Measurements from ENCODE around the gene NAV1. TPM values are rescaled to one million over a fixed set of nuclear protein-coding genes. Genes with fewer than 3 reads are reported as not detected.
"Not testable (repeated sequence)": the region's sequence is repeated elsewhere in the genome, so short reads cannot be mapped to it uniquely, and the experiment has no call there.

Gene NAV1
- polyA plus RNA-seq, 4 donors = 18.2 to 22.4 (median 19.9) TPM

GRCh38 chr1:201518071-201518470, 20.9 kb upstream of the NAV1 start:
- DNase-seq (ENCODE audit: low read depth in 4 of 4, low spot score in 2 of 4) = no peak

GRCh38 chr1:201520046-201520575, 18.8 kb upstream of the NAV1 start:
- DNase-seq (ENCODE audit: low read depth in 4 of 4, low spot score in 2 of 4) = not testable (repeated sequence)

- DNase-seq (ENCODE audit: low read depth in 4 of 4, low spot score in 2 of 4) = no peak
Measured at GRCh38 chr1:201525193-201525778, 13.6 kb upstream of the NAV1 start.

GRCh38 chr1:201527879-201528278, 11.0 kb upstream of the NAV1 start:
- DNase-seq (ENCODE audit: low read depth in 4 of 4, low spot score in 2 of 4) = no peak

GRCh38 chr1:201528631-201529252, 10.2 kb upstream of the NAV1 start:
- no peak for DNase-seq (ENCODE audit: low read depth in 4 of 4, low spot score in 2 of 4)

GRCh38 chr1:201530741-201531531, 8.0 kb upstream of the NAV1 start:
- no peak for DNase-seq (ENCODE audit: low read depth in 4 of 4, low spot score in 2 of 4)

GRCh38 chr1:201531551-201532425, 7.1 kb upstream of the NAV1 start:
- DNase-seq (ENCODE audit: low read depth in 4 of 4, low spot score in 2 of 4) = no peak

GRCh38 chr1:201533836-201534235, 5.1 kb upstream of the NAV1 start:
- DNase-seq (ENCODE audit: low read depth in 4 of 4, low spot score in 2 of 4) = no peak

GRCh38 chr1:201535046-201535918, 3.6 kb upstream of the NAV1 start:
- DNase-seq (ENCODE audit: low read depth in 4 of 4, low spot score in 2 of 4) = no peak

- DNase-seq (ENCODE audit: low read depth in 4 of 4, low spot score in 2 of 4) = no peak
Measured at GRCh38 chr1:201535919-201536245, 3.0 kb upstream of the NAV1 start.

- no peak for DNase-seq (ENCODE audit: low read depth in 4 of 4, low spot score in 2 of 4)
Measured at GRCh38 chr1:201536558-201536957, 2.4 kb upstream of the NAV1 start.

- no peak for DNase-seq (ENCODE audit: low read depth in 4 of 4, low spot score in 2 of 4)
Measured at GRCh38 chr1:201537028-201537427, 1.9 kb upstream of the NAV1 start.

GRCh38 chr1:201537467-201537866, 1.5 kb upstream of the NAV1 start:
- no peak for DNase-seq (ENCODE audit: low read depth in 4 of 4, low spot score in 2 of 4)

GRCh38 chr1:201537891-201538611, 876 bp upstream of the NAV1 start:
- DNase-seq (ENCODE audit: low read depth in 4 of 4, low spot score in 2 of 4) = no peak

- peak in 1 of 4 donors; percentile 28 for DNase-seq (ENCODE audit: low read depth in 4 of 4, low spot score in 2 of 4)
Measured at GRCh38 chr1:201539561-201540431, 869 bp downstream of the NAV1 start.

- DNase-seq (ENCODE audit: low read depth in 4 of 4, low spot score in 2 of 4) = no peak
Measured at GRCh38 chr1:201540846-201541735, 2.2 kb downstream of the NAV1 start.

Measured in left renal cortex interstitium (tissue), 4 donors.